KBM-7 (cell line): ENCODE measurements around the gene ARHGEF9.
"Not testable (repeated sequence)": the region's sequence is repeated elsewhere in the genome, so short reads cannot be mapped to it uniquely, and the experiment has no call there.

Source experiments
- DNase-seq: peaks from one replicate; pipeline ENCODE4 v3.0.0-alpha.2; 2015
- in situ Hi-C: fragments of 300-500 bp; cut with MboI; formaldehyde crosslinking; loops from 2 replicates; pipeline ENCODE4 v1.14.3; 2020; ENCODE audit warnings: low sequenced_read_pairs, low pct_unique_long_range_greater_than_20kb, mixed read lengths

ARHGEF9 gene

DNA sequence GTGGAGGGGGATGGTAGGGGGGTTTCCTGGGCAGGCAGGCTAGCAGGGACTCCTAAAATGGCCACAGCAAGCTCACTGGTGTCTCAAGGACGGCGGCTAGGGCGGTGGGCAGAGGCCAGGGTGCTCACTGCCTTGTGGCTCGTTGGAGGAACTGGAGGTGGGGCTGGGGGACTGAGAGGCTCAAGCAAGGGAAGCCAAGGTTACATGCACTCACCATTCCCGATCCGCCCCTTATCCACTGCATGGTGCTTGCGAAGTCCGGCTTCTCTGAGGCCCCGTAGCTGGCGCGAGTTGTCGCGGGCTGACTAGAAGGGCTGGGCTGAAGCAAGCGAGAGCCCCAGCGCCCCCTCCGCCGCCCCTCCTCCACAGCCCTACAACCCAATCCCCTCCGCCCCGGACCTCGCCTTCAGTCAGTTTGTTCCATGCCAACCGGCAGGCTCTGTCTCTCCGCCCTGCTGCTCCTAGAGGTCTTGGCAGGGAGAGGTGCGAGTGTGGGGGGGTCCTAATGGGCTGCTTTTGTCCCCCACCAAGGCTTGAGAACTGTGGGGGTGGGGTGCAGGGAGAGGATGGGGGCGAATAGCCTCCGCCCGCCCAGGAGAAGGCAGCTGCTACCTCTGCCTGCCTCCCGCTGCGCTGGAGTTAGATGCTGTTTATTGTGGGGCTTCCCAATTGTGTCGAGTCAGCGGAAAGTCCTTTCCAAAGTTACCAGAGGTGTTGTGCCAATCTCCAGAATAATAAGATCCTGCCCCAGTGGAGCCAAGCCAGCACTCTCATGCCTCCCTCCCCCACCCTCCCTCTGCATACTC lies at the start of gene ARHGEF9:
TSS of gene ARHGEF9 (minus strand) at position 313 of the 806 bp plus-strand sequence. CDS start at position 244, 69 bp downstream.
- DNase-seq: no peak
- in situ Hi-C loops: no loop called here

DNA sequence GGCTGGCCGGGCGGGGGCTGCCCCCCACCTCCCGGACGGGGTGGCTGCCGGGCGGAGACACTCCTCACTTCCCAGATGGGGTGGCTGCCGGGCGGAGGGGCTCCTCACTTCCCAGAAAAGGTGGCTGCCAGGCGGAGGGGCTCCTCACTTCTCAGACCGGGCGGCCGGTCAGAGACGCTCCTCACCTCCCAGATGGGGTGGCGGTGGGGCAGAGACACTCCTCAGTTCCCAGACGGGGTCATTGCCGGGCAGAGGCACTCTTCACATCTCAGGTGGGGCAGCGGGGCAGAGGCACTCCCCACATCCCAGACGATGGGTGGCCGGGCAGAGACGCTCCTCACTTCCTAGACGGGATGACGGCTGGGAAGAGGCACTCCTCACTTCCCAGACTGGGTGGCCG lies 40.4 kb upstream of the ARHGEF9 start:
- in situ Hi-C loops, DNase-seq: not testable (repeated sequence)

DNA sequence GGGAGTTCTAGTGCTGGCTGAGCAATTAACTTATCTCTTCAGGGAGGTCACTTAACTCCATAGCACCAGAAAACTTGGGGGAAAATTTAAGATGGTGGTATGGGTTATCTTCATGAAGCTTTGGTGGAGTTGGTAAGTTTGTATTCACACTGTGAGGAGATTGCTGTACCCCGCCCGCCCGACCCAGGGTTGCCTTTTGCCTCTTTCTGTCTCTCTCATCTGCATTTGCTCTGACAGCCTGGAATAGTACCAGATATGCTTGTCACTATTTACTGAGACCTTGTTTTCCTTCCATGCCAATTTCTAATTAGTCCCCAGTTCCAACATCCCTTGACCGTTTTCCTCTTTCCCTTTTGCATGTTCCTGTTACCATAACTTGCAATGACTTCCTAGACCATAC lies 33.1 kb upstream of the ARHGEF9 start:
- no peak for DNase-seq
- in situ Hi-C loops: no loop called here

DNA sequence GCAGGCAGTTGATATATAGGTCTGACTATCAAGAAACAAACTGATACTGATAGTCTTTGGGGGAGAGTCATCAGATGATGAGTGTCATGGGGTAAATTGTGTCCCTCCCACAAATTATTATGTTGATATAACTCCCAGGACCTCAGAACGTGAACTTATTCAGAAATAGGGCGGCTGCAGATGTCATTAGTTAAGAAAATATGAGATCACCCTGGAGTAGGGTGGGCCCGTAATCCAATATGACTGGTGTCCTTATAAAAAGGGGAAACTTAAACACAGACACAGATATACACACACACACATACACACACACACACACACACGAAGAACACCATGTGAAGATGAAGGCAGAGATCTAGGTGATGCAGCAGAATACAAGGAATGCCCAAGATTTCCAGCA lies 32.7 kb upstream of the ARHGEF9 start:
- in situ Hi-C loops: no loop called here
- DNase-seq: no peak

DNA sequence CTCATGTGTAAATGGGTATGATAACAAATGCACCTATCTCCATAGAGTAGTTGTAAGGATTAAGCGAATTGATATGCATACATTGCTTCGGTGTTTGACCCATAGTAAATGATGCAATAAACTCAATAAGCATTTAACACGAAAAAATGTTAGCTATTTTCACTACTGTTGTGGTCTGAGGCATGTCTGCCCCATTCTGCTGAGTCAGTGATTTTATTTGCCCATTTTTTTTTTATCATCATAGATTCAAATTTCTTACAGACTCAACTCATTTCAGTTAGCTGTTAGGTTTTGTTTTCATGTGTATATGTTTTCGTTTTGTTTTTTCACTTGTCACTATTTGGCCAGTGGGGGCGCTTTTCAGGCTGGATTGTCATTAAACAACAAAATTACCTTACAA lies 27.8 kb upstream of the ARHGEF9 start:
- no peak for DNase-seq
- in situ Hi-C loops: no loop called here

DNA sequence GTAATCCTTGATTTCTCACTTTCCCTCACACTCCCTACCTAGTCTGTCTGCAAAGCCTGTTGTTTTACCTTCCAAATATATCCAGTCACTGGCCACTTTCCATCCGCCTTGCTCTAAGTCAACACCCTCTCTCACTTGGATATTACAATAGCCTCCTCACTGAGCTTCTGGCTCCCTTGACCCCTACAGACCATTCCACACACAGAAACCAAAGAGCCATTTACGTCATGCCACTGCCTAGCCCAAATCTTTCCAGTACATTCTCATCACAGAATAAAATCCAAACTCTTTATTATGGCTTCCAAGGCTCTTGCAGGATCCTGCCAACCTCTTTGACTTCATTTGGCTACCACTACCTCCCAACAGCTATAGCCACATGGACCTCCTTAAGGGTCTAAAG lies 25.7 kb upstream of the ARHGEF9 start:
- in situ Hi-C loops: no loop called here
- no peak for DNase-seq

DNA sequence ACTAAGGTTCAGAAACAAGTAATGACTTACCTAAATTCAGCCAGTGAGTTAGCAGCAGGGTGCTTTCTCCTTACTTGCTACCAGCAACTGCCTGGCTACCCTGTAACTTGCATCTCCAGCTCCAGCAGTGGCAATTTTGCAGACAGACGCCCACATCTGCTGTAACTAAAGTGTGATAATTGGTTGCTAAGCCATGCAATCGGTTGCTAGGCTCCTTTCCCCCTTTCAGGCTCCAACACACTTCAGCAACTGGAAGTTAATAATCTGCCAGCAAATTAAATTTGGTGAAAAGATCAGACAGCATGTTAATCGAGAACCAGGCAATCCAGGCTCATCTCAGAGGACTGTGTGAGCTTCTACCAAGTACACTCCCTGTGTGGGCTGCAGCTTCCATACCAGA lies 24.2 kb upstream of the ARHGEF9 start:
- DNase-seq: no peak
- in situ Hi-C loops: no loop called here

DNA sequence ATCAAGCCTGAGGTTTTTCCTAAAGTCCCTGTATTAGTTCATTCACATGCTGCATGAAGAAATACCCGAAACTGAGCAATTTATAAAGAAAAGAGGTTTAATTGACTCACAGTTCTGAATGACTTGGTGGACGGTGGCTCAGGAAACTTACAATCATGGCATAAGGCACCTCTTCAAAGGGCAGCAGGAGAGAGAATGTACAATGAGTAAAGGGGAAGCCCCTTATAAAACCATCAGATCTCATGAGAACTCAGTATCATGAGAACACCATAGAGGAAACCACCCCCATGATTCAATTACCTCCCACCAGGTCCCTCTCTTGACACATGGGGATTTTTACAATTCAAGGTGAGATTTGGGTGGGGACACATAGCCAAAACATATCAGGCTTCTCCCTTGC lies 10.4 kb upstream of the ARHGEF9 start:
- in situ Hi-C loops: not testable (repeated sequence)

DNA sequence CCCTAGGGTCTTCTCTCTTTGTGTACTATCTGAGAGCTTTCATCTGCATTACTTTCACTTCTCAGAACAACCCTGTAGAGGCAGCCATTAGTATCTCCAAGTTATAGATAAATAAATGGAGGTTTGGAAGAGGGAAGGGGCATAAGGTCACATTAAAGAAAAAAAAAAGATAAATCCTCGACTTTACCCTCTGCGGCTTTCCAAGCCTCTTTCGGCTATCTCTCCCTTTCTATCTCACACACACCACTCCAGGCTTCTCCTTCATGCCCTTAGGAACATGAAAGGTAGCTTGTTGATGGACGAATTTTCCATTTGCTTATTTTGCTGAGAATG lies 660 bp upstream of the ARHGEF9 start:
- no peak for DNase-seq
- in situ Hi-C loops: no loop called here

More for the DNA sequence above, 10.4 kb upstream of the ARHGEF9 start:
- not testable (repeated sequence) for DNase-seq

DNA sequence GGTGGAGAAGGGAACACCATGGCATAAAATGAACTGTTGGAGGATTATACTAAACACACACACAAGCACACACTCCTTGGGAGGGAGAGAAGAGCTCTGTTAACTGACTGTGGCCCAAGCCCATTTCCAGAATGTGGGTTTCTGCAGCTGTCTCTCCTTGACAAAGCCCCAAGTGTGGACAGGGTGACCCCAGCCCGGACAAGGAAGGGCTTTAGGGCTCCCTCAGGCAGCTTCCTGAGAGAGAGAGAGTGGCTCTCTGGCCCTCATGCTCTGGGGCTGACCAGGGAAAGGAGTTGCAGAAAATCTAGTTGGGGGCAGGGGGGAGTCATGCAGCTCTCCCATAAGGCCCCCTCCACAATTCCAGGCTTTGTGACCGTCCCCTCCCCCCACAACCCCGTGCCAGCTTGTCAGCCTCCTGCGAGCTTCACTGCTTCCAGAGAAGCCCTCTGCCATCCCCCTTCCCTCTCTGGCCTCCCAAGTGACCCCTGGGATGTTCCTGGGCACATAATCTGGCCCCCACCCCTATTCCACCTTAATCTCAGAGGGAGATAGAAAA lies 590 bp downstream of the ARHGEF9 start:
- in situ Hi-C loops: no loop called here
- DNase-seq: no peak

DNA sequence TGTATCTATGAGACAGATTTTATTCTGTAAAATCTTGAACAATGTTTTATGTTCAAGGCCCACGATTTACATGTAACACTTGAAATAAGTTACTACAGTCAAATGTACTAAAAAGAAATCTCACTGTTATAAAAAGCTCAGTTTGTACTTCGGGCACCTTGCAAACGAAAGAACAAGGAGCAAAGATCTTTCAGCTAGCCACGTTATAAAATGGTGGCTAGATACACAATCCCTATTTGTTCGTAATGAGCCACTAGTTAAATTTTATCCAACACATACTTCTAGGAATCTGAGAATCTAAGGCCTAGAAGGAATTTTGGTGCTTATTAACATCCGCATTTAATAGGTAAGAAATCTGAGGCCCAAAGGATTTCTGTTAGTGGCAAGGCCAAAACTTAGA lies 2.5 kb downstream of the ARHGEF9 start:
- DNase-seq: no peak
- in situ Hi-C loops: no loop called here

DNA sequence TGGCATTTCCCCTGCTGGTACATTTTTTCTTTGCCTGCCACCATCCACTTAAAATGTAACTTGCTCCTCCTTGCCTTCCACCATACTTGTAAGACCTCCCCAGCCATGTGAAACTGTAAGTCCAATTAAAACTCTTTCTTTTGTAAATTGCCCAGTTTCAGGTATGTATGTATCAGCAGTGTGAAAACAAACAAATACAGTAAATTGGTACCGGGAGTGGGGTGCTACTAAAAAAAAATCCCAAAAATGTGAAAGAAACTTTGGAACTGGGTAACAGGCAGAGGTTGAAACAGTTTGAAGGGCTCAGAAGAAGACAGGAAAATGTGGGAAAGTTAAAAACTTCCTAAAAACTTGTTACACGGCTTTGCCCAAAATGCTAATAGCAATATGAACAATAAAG lies 16.3 kb downstream of the ARHGEF9 start:
- in situ Hi-C loops: no loop called here
- no peak for DNase-seq

DNA sequence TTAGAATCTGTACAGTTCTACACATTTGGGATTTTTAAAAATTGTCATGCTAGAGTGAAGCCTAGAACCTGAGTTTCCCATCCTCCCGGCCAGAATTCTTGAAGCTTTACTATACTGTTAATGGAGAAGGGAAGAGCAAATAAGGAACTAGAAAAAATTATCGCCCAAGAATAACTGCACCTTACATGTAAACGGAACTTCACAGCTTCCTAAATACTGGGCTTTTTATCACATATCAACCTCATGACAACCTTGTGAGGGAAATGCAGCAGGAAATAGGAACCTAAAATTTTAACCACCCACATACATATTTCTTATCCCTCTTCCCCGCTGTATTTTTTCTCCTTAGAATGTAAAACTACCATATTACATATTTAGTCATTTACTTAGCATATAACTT lies 19.3 kb downstream of the ARHGEF9 start:
- in situ Hi-C loops: no loop called here
- peak; percentile 74 for DNase-seq

DNA sequence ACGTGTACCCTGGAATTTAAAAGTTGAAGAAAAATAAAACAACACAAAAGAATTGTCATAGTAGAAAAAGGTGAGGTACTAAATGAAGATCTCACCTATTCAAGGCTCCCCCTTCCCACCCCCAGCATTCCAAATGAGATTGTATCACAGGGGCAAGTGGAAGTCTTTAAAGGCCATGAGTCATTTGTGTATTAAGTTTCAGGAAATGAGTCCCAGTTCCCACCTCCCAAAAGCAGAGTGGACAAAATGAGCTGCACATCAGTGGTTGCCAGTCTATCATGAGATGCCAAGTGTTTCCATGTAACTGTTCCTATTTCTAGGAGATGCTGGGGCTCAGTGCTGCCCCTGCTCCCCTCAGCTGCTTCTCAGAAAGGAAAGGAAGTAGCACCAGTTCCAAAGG lies 20.1 kb downstream of the ARHGEF9 start:
- peak; percentile 18 for DNase-seq
- in situ Hi-C loops: no loop called here

DNA sequence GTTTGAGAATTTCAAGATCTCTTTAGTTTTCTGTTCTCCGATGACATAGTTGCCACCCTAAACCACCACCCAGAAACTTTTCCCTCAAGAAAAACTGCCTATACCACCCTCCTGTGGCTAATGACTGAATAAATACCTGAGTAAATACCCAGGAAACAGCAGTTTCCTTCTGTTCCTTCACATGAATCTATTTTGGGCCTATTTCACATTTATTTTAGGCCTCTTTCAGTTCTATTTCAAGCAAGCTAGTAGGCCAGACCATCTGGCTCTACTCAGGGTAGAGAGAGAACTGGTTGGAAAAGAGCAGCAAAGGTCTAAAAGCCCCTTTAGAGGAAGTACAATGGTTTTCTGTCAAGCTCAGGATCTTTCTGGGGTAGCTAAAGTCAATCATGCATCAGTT lies 23.4 kb downstream of the ARHGEF9 start:
- in situ Hi-C loops: no loop called here
- peak; percentile 81 for DNase-seq

DNA sequence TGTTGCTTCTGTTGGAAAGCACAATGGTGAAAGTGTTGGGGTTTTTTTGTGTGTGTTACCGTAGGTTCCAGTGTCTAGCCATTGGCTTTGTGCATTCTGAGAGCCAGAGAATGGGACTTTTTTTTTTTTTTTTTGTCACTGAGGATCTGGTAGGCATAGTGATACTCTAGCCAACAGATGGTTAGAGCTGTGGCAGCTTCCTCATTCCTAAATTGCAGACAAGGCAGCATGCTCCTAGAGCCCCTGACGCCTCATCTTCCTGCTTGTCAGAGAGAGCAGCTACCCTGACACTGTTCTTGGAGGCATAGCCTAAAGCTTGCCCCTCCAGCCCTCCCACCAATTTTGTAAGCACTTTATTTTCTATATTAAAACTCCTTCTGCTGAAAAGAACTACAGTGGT lies 27.0 kb downstream of the ARHGEF9 start:
- in situ Hi-C loops: no loop called here
- DNase-seq: peak; percentile 61

DNA sequence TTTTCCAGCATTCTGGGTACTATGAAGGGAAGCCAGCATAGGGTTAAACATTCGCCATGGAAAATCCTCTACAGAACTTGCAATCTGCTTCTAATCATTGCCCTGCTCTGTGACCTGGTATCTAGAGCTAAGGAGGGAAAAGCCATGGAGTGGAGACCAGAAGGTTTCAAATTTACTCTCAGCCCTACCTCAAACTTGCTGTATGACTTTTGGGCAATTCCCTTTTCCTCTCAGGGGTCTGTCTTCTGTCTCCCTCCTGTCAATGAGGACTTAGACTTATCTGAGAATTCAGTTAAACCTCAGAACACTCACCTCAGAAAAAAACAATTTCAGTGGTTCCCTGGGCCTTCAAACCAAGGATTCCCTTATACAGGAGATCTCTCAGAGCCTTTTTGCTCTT lies 29.1 kb downstream of the ARHGEF9 start:
- no peak for DNase-seq
- in situ Hi-C loops: no loop called here

DNA sequence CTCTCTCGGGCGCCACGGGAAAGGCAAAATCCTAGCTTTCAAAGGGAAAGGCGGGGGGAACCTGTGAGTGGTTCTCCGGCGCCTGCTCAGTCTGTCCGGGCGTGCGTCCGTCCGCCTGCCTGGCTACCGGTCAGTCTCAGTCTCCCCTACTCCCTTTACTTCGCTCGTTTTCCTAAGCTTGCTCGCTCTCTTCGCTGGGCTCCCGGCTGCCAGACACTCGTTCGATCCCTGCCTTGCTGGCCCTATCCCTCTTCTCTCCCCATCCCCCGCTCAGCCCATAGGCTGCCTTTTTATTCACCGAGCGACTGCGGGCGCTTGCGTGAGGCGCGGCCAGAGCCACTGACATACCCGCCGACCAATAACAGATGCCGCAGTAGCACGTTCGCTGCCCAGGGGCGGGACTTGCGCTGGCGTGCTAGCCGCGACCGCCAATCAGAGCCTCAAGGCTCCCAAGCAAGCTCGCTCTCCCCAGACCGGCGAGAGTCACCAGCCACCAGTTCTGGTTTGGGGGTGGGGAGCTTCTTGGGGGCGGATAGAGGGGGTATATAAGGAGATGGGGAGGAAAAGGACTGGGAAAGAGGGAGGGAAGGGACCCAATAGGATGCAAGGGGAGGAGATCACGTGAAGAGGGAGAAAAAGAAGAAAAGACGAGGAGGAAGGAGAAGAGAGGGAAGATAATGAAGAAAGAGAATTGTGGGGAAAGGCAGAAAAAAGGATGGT lies 30.0 kb downstream of the ARHGEF9 start:
- peak; percentile 98 for DNase-seq
- in situ Hi-C loops: no loop called here

DNA sequence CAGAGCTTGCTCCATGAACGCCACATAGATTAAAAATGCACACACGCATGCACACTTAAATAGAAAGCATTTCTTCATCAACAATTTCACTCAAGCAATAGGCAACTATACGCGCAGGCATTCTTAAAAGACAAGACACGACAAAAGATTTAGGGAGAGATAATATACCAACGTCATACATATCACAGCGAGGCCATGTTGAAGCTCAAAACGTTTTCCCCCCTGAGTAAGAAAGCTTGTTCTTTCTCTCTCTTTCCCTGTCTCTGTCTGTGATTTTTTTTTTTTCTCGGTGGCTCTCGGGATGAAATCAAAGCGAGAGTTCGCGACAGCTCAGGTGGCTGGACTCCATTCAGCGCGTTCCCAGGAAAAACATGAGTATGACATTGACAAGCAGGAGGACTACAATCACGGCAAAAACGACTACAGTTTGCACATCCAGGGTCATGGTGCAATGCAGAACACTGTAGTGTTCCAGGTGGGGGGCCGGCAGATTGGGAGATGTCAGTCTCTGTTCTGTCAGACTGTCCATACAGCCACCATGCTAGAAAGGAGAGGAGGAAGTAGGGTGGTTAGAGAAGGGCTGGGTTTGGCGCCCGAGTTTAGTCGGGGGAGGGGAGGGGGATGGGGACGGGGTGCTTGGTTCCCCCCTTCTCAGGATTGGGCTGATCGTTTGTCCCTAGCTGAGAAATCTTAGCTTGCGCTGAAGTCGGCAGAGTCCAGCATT lies 30.7 kb downstream of the ARHGEF9 start:
- peak; percentile 54 for DNase-seq
- in situ Hi-C loops: no loop called here

DNA sequence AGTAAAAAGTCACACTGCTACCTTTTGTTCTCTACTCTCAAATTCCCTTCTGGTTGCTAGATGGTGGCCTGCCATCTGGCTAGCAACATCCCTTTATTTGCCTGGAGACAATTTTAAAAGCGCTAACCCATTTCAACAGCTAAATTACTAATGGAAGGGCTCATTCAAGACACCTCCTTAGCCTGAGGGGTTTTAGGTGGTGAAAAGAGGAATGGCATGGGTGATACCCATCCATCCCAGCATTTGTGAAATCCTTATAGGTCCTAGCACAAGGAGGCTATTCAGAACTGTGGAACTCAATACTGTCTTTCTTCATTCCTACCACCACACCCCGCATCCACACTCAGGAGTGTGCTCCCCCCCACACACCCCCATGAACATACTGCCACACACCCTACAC lies 33.5 kb downstream of the ARHGEF9 start:
- no peak for DNase-seq
- in situ Hi-C loops: no loop called here
